A673 (cell line): ENCODE measurements around the gene SLC35G1.

Source experiments
- CTCF ChIP-seq: fragments of 300-800, 200-600 bp; sonication (generic); conservative IDR thresholded peaks from 2 replicates; pipeline ENCODE4 v1.5.1; 2017; ENCODE audit warnings: low read depth, mild to moderate bottlenecking, antibody characterized with exemption, low read length, moderate library complexity, mixed read lengths
- EZH2 ChIP-seq: fragments of 200-600 bp; sonication (generic); IDR thresholded peaks from 2 replicates; pipeline ENCODE4 v1.6.1; 2017; ENCODE audit warnings: borderline replicate concordance, low read depth, mild to moderate bottlenecking, mixed read lengths, antibody characterized with exemption, low read length; ENCODE audit not compliant: poor library complexity, severe bottlenecking

DNA sequence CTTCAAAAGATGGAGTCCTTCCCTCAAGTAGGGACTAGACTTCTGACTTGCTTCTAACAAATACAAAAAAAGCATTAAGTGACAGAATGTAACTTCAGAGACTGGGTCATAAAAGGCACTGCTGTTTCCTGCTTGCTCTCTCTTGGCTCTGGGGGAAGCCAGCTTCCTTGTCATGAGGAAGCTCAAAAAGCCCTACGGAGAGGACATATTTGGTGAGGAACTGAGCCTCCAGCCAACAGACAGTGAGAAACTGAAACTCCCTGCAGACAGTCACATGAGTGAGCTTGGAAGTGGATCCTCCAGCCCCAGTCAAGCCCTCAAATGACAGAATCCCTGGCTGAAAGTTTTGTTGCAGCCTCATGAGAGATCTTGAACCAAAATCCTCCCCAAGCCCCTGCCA lies 26.3 kb upstream of the SLC35G1 start:
- TF ChIP-seq CTCF (no peak), EZH2 (no peak)
